Upper lobe of left lung (tissue), 6 donors: ENCODE results near the gene PKNOX2. TPM values are rescaled to one million over a fixed set of nuclear protein-coding genes. Genes with fewer than 3 reads are reported as not detected.

Experiments
- ATAC-seq, 2 donors: fragments of 200-7000 bp; cut with Tn5 transposase; one replicate each; pipeline ENCODE4 v1.9.1; 2022; ENCODE audit warnings: mild to moderate bottlenecking in 2 of 2, moderate library complexity in 2 of 2; ENCODE audit not compliant: low FRiP score in 2 of 2
- DNase-seq, 2 donors: peaks; one replicate each; pipeline ENCODE4 v3.0.0-alpha.2; 2019 to 2020
- H3K27ac ChIP-seq, 4 donors: fragments of 200-600 bp; sonication (generic); one replicate each; pipeline ENCODE4 v1.5.1; 2016 to 2019
- H3K27me3 ChIP-seq, 4 donors: fragments of 200-600 bp; sonication (generic); one replicate each; pipeline ENCODE4 v1.5.1; 2017 to 2019
- H3K36me3 ChIP-seq, 4 donors: fragments of 200-600 bp; sonication (generic); one replicate each; pipeline ENCODE4 v1.5.1; 2016 to 2019
- H3K4me1 ChIP-seq, 4 donors: fragments of 200-600 bp; sonication (generic); one replicate each; pipeline ENCODE4 v1.5.1; 2018 to 2019
- H3K4me3 ChIP-seq, 4 donors: fragments of 200-600 bp; sonication (generic); one replicate each; pipeline ENCODE4 v1.5.1; 2017 to 2019; ENCODE audit warnings: mild to moderate bottlenecking in 2 of 4, moderate library complexity in 1 of 4
- H3K9me3 ChIP-seq, 4 donors: fragments of 200-600 bp; sonication (generic); one replicate each; pipeline ENCODE4 v1.5.1; 2018 to 2019
- CTCF ChIP-seq, 6 experiments: fragments of 450-650 bp in 4 of 6; fragments of 200-600 bp in 2 of 6; sonication (generic) in 2 of 6; IDR thresholded peaks; one replicate each; pipeline ENCODE4 v1.5.1; 2016 to 2019; ENCODE audit warnings: antibody characterized with exemption in 6 of 6
- EP300 ChIP-seq, 4 donors: sonication (generic); formaldehyde crosslinking; IDR thresholded peaks; one replicate each; pipeline ENCODE4 v1.5.1; 2017; ENCODE audit warnings: antibody characterized with exemption in 4 of 4, control low read depth in 2 of 4
- POLR2A ChIP-seq, 4 donors: fragments of 450-650 bp; IDR thresholded peaks; one replicate each; pipeline ENCODE4 v1.5.1; 2016 to 2017; ENCODE audit warnings: antibody characterized with exemption in 4 of 4, mild to moderate bottlenecking in 2 of 4
- POLR2AphosphoS5 ChIP-seq, 2 donors: sonication (generic); formaldehyde crosslinking; IDR thresholded peaks; one replicate each; pipeline ENCODE4 v1.5.1; 2017; ENCODE audit warnings: antibody characterized with exemption in 2 of 2
- WGBS, 2 donors: methylation state at CpG; one replicate each; pipeline ENCODE4 v1.1.5; 2017 to 2018; 5-methylcytosine and 5-hydroxymethylcytosine counted together
- total RNA-seq, 6 donors: library from RNA; depleted of rRNA in 4 of 6; stranded (reverse); fragments of >200 nt in 4 of 6; gene quantifications; one replicate each; pipeline versions ENCODE4 v1.1.0 to v1.2.1, GENCODE V29; 2016 to 2021
- donor health status: DM: no; HTN: no; CAD: no; lungs with moderate emphysema.
- donor health status: DM: no; HTN: yes; CAD: no; lungs with severe emphysema.

The PKNOX2 gene
- total RNA-seq, 6 donors from 2014 or later = 2.9 to 15.5 (median 8.4) TPM

GRCh38 chr11:125136001-125136400 is 28.6 kb upstream of the PKNOX2 start:
- ATAC-seq = no peak
- TF ChIP-seq POLR2AphosphoS5 (IDR thresholded peaks at IDR 0.05) (no peak), CTCF (IDR thresholded peaks at IDR 0.05) (no peak), POLR2A (IDR thresholded peaks at IDR 0.05) (no peak), EP300 (IDR thresholded peaks at IDR 0.05) (no peak)

DNA sequence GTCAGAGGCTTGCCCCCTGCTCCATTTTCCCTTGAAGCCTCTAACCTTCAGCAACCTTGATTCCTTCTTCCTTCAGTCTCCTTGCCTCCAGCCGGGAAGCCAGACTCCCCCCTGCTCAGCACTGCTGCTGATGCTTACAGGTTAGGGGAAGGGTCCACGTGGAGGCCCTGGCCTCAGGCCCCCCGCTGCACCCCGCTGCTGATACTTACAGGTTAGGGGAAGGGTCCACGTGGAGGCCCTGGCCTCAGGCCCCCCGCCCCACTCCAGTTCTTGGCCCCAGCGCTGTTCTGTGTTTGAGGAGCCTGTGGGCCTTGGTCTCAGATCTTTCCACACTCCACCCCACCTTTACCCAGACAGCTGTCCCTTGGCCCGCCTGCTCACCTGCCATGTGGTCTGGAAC is 25.6 kb upstream of the PKNOX2 start:
- Histone ChIP-seq H3K9me3 (no peaks in the 10 kb centered on the region), H3K27ac (no peak overlapping the region), H3K27me3 (no peaks in the 10 kb centered on the region), H3K4me3 (no peak overlapping the region), H3K36me3 (no peaks in the 10 kb centered on the region), H3K4me1 (peaks cover 0 to 7% (median 6%) of the 10 kb centered on the region in 4 donors)
- TF ChIP-seq EP300 (IDR thresholded peaks at IDR 0.05) = no peak
- no peak for TF ChIP-seq POLR2AphosphoS5 (IDR thresholded peaks at IDR 0.05)
- TF ChIP-seq CTCF (IDR thresholded peaks at IDR 0.05) = no peak
- TF ChIP-seq POLR2A (IDR thresholded peaks at IDR 0.05) = no peak
- ATAC-seq (no peak), DNase-seq (peak in 1 of 2 donors; percentile 71)
- 77 to 81% methylated on average over 8 of the region's 8 CpGs for WGBS, 2 donors

More at GRCh38 chr11:125136001-125136400, 28.6 kb upstream of the PKNOX2 start:
- Histone ChIP-seq H3K9me3 (no peaks in the 10 kb centered on the region), H3K4me1 (no peaks in the 10 kb centered on the region), H3K4me3 (no peak overlapping the region), H3K27ac (no peak overlapping the region), H3K27me3 (no peaks in the 10 kb centered on the region), H3K36me3 (no peaks in the 10 kb centered on the region)
- DNase-seq = no peak

- H3K27ac ChIP-seq = no peak overlapping the region
- no peak for DNase-seq
- no peak overlapping the region for H3K4me3 ChIP-seq
- no peak for TF ChIP-seq CTCF (IDR thresholded peaks at IDR 0.05)
- no peak for TF ChIP-seq POLR2AphosphoS5 (IDR thresholded peaks at IDR 0.05)
- TF ChIP-seq EP300 (IDR thresholded peaks at IDR 0.05) = no peak
- no peak for TF ChIP-seq POLR2A (IDR thresholded peaks at IDR 0.05)
- no peak for ATAC-seq
- H3K36me3 ChIP-seq = no peaks in the 10 kb centered on the region
- peaks cover 0 to 7% (median 6%) of the 10 kb centered on the region in 4 donors for H3K4me1 ChIP-seq
- H3K27me3 ChIP-seq = no peaks in the 10 kb centered on the region
- 69 to 76% methylated on average over 3 of the region's 3 CpGs for WGBS, 2 donors
- no peaks in the 10 kb centered on the region for H3K9me3 ChIP-seq
Observed at GRCh38 chr11:125139778-125140177, 24.8 kb upstream of the PKNOX2 start.

- peak in 1 of 2 donors; percentile 34 for DNase-seq
- Histone ChIP-seq H3K36me3 (no peaks in the 10 kb centered on the region), H3K27ac (no peak overlapping the region), H3K4me3 (no peak overlapping the region), H3K4me1 (peaks cover 0 to 7% (median 6%) of the 10 kb centered on the region in 4 donors), H3K9me3 (no peaks in the 10 kb centered on the region), H3K27me3 (no peaks in the 10 kb centered on the region)
- no peak for TF ChIP-seq POLR2AphosphoS5 (IDR thresholded peaks at IDR 0.05)
- TF ChIP-seq CTCF (IDR thresholded peaks at IDR 0.05) = no peak
- no peak for TF ChIP-seq EP300 (IDR thresholded peaks at IDR 0.05)
- no peak for TF ChIP-seq POLR2A (IDR thresholded peaks at IDR 0.05)
- 20 to 53% methylated on average over 8 of the region's 8 CpGs for WGBS, 2 donors
- ATAC-seq = no peak
Observed at GRCh38 chr11:125140233-125140632, 24.3 kb upstream of the PKNOX2 start.

- Histone ChIP-seq H3K36me3 (no peaks in the 10 kb centered on the region), H3K27me3 (no peaks in the 10 kb centered on the region), H3K27ac (no peak overlapping the region), H3K9me3 (no peaks in the 10 kb centered on the region), H3K4me3 (no peak overlapping the region), H3K4me1 (peaks cover 0 to 7% (median 6%) of the 10 kb centered on the region in 4 donors)
- TF ChIP-seq POLR2AphosphoS5 (IDR thresholded peaks at IDR 0.05) (no peak), CTCF (IDR thresholded peaks at IDR 0.05) (no peak), EP300 (IDR thresholded peaks at IDR 0.05) (no peak), POLR2A (IDR thresholded peaks at IDR 0.05) (no peak)
- DNase-seq (no peak), ATAC-seq (no peak)
- WGBS, 2 donors = 65 to 69% methylated on average over 12 of the region's 12 CpGs
Observed at GRCh38 chr11:125141178-125141577, 23.4 kb upstream of the PKNOX2 start.
